ENCODE measurements around the gene TMEM115.

The TMEM115 gene

GRCh38 chr3:50334339-50335075 is 24.8 kb downstream of the TMEM115 start:
- no peak overlapping the region for H2AFZ ChIP-seq
- no peaks in the 10 kb centered on the region for H3K9me3 ChIP-seq (ENCODE audit: control insufficient read depth, low read length)
- no peak overlapping the region for H3K9ac ChIP-seq
- H3K4me1 ChIP-seq: peaks cover 9% of the 10 kb centered on the region
- no peak for TF ChIP-seq CTCF (IDR thresholded peaks at IDR 0.05)
- H3K36me3 ChIP-seq (ENCODE audit: control insufficient read depth, insufficient read depth, low read length): no peaks in the 10 kb centered on the region
- no peak overlapping the region for H3K4me3 ChIP-seq (ENCODE audit: low read depth, low read length)
- H3K27ac ChIP-seq: peak overlapping the region; percentile 57
- no peak overlapping the region for H3K4me2 ChIP-seq (ENCODE audit: low read length)
- no peaks in the 10 kb centered on the region for H3K27me3 ChIP-seq (ENCODE audit: control insufficient read depth, insufficient read depth, low read length)
- no peaks in the 10 kb centered on the region for H3K79me2 ChIP-seq

GRCh38 chr3:50333744-50334328 is 25.5 kb downstream of the TMEM115 start:
- Histone ChIP-seq H3K79me2 (no peaks in the 10 kb centered on the region), H3K9ac (no peak overlapping the region), H2AFZ (no peak overlapping the region), H3K9me3 (ENCODE audit: control insufficient read depth, low read length) (no peaks in the 10 kb centered on the region), H3K27me3 (ENCODE audit: control insufficient read depth, insufficient read depth, low read length) (no peaks in the 10 kb centered on the region), H3K27ac (peak overlapping the region; percentile 57), H3K4me1 (peaks cover 9% of the 10 kb centered on the region), H3K4me3 (ENCODE audit: low read depth, low read length) (no peak overlapping the region), H3K36me3 (ENCODE audit: control insufficient read depth, insufficient read depth, low read length) (no peaks in the 10 kb centered on the region), H3K4me2 (ENCODE audit: low read length) (no peak overlapping the region)
- no peak for TF ChIP-seq CTCF (IDR thresholded peaks at IDR 0.05)

GRCh38 chr3:50331364-50331907 is 27.9 kb downstream of the TMEM115 start:
- TF ChIP-seq CTCF (IDR thresholded peaks at IDR 0.05): no peak
- H3K9me3 ChIP-seq (ENCODE audit: control insufficient read depth, low read length): no peaks in the 10 kb centered on the region
- H3K9ac ChIP-seq: no peak overlapping the region
- H2AFZ ChIP-seq: no peak overlapping the region
- H3K79me2 ChIP-seq: peaks cover 12% of the 10 kb centered on the region
- H3K4me1 ChIP-seq: peaks cover 17% of the 10 kb centered on the region
- H3K27me3 ChIP-seq (ENCODE audit: control insufficient read depth, insufficient read depth, low read length): no peaks in the 10 kb centered on the region
- no peak overlapping the region for H3K4me3 ChIP-seq (ENCODE audit: low read depth, low read length)
- H3K27ac ChIP-seq: no peak overlapping the region
- H3K4me2 ChIP-seq (ENCODE audit: low read length): no peak overlapping the region
- no peaks in the 10 kb centered on the region for H3K36me3 ChIP-seq (ENCODE audit: control insufficient read depth, insufficient read depth, low read length)

- Histone ChIP-seq H3K4me2 (ENCODE audit: low read length) (no peak overlapping the region), H3K4me3 (ENCODE audit: low read depth, low read length) (no peak overlapping the region), H3K79me2 (peaks cover 12% of the 10 kb centered on the region), H3K27ac (no peak overlapping the region), H3K4me1 (peaks cover 8% of the 10 kb centered on the region), H2AFZ (no peak overlapping the region), H3K36me3 (ENCODE audit: control insufficient read depth, insufficient read depth, low read length) (no peaks in the 10 kb centered on the region), H3K27me3 (ENCODE audit: control insufficient read depth, insufficient read depth, low read length) (no peaks in the 10 kb centered on the region), H3K9me3 (ENCODE audit: control insufficient read depth, low read length) (no peaks in the 10 kb centered on the region), H3K9ac (no peak overlapping the region)
- TF ChIP-seq CTCF (IDR thresholded peaks at IDR 0.05): no peak
Observed at GRCh38 chr3:50330330-50330729, 29.0 kb downstream of the TMEM115 start.

Data from parathyroid adenoma (tissue), 2 donors.